ENCODE data around the gene SOX12.

DNA sequence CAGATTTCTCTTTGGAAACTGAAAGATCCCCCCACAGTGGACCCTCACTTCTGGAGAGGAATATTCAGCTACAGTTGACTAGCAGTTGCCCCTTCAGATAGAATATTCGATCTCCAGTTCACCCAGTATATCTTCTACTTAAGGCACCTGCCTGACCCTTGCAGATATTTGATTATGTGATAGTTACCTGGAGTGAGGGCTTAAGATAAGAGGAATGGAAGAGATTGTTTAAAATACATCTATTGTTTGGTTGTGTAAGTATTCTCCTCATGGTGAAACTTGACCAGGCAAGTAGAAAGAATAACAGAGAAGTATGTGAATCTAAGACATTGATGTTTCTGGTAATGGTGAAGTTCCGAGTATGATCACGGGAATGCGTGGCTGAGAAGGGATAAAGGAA lies 29.5 kb upstream of the SOX12 start:
- TF ChIP-seq ZNF232 (CRISPR knock-in tag; IDR thresholded peaks at IDR 0.05) (no peak), CREB1 (CRISPR knock-in tag; IDR thresholded peaks at IDR 0.05) (no peak), NR2C2 (CRISPR knock-in tag; IDR thresholded peaks at IDR 0.05) (no peak), NR1H2 (CRISPR knock-in tag; IDR thresholded peaks at IDR 0.05) (no peak), E2F5 (CRISPR knock-in tag; IDR thresholded peaks at IDR 0.05) (no peak), ARID4B (CRISPR knock-in tag; IDR thresholded peaks at IDR 0.05; ENCODE audit: borderline replicate concordance) (no peak), NFE2L1 (CRISPR knock-in tag; IDR thresholded peaks at IDR 0.05) (no peak), MAX (CRISPR knock-in tag; IDR thresholded peaks at IDR 0.05) (no peak), ESRRA (CRISPR knock-in tag; IDR thresholded peaks at IDR 0.05; ENCODE audit: borderline replicate concordance) (no peak), FOXJ3 (CRISPR knock-in tag; IDR thresholded peaks at IDR 0.05; ENCODE audit: borderline replicate concordance) (no peak), ZBTB43 (CRISPR knock-in tag; IDR thresholded peaks at IDR 0.05) (no peak)
- TF ChIP-seq, protein P1, sequence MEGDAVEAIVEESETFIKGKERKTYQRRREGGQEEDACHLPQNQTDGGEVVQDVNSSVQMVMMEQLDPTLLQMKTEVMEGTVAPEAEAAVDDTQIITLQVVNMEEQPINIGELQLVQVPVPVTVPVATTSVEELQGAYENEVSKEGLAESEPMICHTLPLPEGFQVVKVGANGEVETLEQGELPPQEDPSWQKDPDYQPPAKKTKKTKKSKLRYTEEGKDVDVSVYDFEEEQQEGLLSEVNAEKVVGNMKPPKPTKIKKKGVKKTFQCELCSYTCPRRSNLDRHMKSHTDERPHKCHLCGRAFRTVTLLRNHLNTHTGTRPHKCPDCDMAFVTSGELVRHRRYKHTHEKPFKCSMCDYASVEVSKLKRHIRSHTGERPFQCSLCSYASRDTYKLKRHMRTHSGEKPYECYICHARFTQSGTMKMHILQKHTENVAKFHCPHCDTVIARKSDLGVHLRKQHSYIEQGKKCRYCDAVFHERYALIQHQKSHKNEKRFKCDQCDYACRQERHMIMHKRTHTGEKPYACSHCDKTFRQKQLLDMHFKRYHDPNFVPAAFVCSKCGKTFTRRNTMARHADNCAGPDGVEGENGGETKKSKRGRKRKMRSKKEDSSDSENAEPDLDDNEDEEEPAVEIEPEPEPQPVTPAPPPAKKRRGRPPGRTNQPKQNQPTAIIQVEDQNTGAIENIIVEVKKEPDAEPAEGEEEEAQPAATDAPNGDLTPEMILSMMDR (IDR thresholded peaks at IDR 0.05), result no peak
- TF ChIP-seq, protein P2, sequence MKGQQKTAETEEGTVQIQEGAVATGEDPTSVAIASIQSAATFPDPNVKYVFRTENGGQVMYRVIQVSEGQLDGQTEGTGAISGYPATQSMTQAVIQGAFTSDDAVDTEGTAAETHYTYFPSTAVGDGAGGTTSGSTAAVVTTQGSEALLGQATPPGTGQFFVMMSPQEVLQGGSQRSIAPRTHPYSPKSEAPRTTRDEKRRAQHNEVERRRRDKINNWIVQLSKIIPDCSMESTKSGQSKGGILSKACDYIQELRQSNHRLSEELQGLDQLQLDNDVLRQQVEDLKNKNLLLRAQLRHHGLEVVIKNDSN (CRISPR knock-in tag; IDR thresholded peaks at IDR 0.05), result no peak

All from WTC11 (cell line).